ENCODE measurements around the gene TNS1. TPM values are rescaled to one million over a fixed set of nuclear protein-coding genes. Genes with fewer than 3 reads are reported as not detected.

The TNS1 gene
- polyA plus RNA-seq, 1 donor from 2014 or later, result not detected

DNA sequence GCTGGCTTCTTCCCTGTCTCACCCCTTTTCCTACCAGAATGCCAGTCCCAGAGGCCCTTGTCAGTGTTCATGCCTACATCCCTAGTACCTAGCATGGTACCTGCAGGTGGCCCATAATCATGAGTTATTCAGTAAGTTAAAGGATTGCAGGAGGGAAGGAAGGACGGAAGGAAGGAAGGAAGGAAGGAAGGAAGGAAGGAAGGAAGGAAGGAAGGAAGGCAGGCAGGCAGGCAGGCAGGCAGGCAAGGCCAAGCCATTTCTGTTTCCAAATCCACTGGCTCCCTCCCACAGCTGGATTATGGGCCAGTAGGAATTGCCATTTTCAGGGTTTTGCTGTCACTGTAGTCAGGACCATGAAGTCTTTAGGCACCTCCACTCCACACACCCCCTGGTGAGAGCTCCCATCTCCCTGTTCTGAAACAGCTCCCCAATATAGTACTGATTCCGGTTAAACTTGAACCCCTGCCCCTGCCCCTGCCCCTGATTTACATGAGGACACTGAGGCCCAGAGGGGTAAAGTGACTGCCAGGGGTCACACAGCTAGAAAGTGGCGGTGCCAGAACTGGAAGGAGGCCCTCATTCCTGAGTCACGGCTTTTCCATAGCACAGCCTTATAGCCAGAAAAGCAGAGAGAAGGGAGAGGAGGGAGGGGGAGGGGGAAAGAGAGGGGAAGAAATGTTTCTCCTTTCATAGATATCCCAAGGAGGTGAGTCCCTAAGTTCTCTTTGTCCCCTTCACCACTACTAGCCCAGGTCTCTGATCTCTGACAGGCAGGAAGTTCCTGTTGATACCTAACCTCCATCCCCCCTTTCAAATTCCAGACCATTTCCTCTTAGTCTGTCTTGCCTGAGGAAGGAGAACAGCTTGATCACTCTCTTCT, 12.2 kb upstream of the TNS1 start:
- Mint-ChIP-seq H3K27me3 (peaks cover 20% of the 10 kb centered on the region), H3K4me1 (peaks cover 2 to 9% (median 4%) of the 10 kb centered on the region in 3 donors), H3K36me3 (no peaks in the 10 kb centered on the region), H3K27ac (no peak overlapping the region), H3K9me3 (no peaks in the 10 kb centered on the region), H3K4me3 (peak overlapping the region in 1 of 4 donors; percentile 52)

DNA sequence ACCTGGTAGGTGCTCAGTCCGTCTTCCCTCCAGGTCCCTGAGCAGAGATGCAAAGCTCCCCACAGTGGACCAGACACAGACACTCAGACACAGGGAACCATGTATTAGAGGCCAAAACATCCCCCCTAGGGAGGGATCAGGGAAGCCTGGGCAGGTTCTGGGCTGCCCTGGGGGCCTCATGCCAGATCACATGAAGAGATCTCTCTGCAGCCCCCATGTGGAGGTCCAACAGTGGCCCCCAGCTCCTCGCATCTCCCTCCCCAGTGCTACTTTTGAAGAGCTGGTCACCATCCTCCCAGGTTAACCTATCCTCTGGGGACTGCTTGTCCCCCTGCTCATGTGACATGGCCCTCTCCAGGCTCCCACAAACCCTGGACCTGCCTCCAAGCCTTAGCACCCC, 10.5 kb upstream of the TNS1 start:
- Mint-ChIP-seq H3K4me3 (no peak overlapping the region), H3K27me3 (peaks cover 32% of the 10 kb centered on the region)

DNA sequence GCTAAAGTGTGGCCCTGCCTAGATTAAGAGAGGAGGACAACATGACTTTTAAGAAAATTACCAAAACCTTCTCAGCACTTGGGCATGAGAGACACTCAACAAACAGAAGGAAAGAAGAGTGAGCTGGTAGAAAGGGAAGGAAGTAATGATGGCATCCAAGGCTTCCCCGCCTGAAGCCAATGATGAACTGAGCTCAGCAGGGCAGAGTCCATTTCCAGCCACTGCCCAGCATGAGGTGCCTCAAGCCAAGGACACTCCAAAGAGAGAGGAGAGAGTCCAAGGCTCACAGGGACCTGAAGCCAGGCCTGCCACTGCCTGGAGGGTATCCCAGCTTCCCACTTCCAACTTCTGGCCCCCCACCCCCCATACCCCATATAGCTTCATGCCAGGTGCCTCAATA, 9.5 kb upstream of the TNS1 start:
- no peak overlapping the region for H3K4me3 Mint-ChIP-seq
- H3K27ac Mint-ChIP-seq, result no peak overlapping the region
- H3K4me1 Mint-ChIP-seq, result peaks cover 0 to 4% (median 1%) of the 10 kb centered on the region in 3 donors
- no peaks in the 10 kb centered on the region for H3K36me3 Mint-ChIP-seq
- H3K27me3 Mint-ChIP-seq, result peaks cover 32% of the 10 kb centered on the region
- H3K9me3 Mint-ChIP-seq, result no peaks in the 10 kb centered on the region

More for the DNA sequence above, 10.5 kb upstream of the TNS1 start:
- Mint-ChIP-seq H3K4me1 (peaks cover 0 to 6% (median 4%) of the 10 kb centered on the region in 3 donors), H3K9me3 (no peaks in the 10 kb centered on the region), H3K27ac (no peak overlapping the region), H3K36me3 (no peaks in the 10 kb centered on the region)

DNA sequence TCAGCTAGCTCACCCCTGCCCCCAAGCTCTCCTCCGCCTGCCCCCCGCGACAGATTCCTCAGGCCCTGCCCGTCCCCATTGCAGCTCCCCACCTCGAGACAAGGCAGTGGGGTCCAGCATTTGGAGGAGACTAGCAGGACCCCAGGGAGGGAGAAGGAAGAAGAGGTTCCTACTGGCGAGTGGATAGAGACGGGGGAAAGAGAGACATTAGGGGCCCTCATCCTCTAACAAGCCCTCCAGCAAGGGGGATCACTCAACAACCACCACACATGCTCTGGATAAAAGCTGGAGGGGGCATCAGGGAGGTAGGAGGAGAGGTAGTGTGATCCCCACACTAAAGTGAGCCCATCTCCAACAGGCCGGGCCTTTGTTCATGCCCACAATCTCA, 8.9 kb upstream of the TNS1 start:
- H3K4me3 Mint-ChIP-seq, result no peak overlapping the region
- H3K4me1 Mint-ChIP-seq, result peaks cover 0 to 4% (median 0%) of the 10 kb centered on the region in 3 donors

DNA sequence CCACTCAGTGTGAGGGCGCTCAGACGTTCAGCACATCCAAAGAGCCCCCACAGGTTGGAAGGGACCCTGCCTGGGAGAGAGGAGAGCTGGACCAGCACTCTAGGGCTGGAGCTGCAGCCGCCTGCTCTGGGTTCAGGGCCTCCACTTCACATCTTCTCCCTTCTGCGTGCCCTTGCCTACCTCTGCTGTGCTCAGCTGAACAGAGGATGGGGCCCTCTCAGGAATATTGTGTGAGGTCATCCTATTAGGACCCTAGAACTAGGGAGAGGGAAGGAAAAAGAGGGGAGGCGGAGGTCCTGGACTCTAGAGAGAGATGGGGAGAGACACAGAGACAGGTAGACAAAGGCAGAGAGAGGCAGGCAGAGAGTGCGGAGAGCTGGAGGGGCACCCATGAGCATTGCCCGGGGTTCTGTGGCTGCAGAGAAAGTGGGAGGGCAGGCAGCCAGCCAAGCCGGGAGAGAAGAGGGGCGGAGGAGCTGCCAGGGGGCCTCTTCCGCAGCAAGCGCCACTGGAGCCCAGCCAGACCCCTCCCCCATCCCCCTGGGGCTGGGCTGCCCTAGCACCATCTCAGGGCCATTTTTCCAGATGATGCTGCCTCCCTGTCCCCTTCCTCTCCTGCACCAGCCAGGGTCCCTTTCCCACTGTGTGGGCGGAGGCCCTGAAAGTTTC, 8.3 kb upstream of the TNS1 start:
- H3K4me3 Mint-ChIP-seq, result peak overlapping the region in 3 of 4 donors; percentile 9 to 85 (median 44)
- H3K27ac Mint-ChIP-seq, result no peak overlapping the region
- H3K27me3 Mint-ChIP-seq, result peaks cover 34% of the 10 kb centered on the region

More for the DNA sequence above, 8.9 kb upstream of the TNS1 start:
- Mint-ChIP-seq H3K27ac (no peak overlapping the region), H3K36me3 (no peaks in the 10 kb centered on the region), H3K9me3 (no peaks in the 10 kb centered on the region), H3K27me3 (peaks cover 32% of the 10 kb centered on the region)

DNA sequence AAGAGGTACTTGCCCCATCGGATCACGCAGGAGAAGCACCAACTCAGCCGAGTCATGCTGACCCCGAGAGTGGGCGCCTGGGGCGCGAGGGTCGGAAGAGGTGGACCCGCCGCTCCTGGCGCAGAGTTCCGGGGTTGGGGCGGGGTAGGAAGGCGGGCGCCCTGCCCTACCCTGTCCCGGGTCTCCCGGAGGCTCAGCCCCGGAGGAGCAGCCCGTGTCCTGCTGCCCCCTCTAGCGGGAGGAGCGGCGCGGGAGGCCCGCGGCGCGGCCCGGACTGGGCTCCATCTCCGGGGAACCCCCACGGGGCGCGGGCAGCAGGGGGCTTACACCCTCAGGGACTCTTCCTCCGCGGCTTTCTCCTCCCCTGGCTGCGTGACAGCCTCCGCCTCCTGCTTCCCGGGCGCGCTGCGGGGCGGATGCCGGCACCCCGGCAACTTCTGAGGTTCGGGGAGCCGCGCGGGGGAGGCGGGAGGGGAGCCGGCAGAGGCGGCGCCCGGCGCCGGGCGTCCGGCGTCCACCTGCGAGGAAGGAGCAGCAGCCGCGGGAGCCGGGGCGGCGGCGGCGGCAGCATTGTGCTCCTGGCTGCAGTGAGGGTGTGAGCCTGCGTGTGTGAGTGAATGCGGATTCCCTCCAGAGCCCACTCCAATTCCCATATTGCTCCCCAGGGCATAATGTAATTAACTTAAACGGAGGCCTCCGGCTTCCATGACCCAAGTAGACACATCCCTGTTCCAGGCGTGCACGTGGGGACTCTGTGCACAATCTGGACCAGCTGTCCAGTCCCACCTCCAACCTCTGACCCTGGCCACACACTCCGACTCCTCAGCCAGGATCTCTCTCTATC, 7.6 kb upstream of the TNS1 start:
- H3K27ac Mint-ChIP-seq, result no peak overlapping the region
- peaks cover 34% of the 10 kb centered on the region for H3K27me3 Mint-ChIP-seq
- H3K4me1 Mint-ChIP-seq, result peaks cover 0 to 4% (median 0%) of the 10 kb centered on the region in 3 donors

More for the DNA sequence above, 8.3 kb upstream of the TNS1 start:
- Mint-ChIP-seq H3K4me1 (peaks cover 0 to 4% (median 0%) of the 10 kb centered on the region in 3 donors), H3K36me3 (no peaks in the 10 kb centered on the region), H3K9me3 (no peaks in the 10 kb centered on the region)

DNA sequence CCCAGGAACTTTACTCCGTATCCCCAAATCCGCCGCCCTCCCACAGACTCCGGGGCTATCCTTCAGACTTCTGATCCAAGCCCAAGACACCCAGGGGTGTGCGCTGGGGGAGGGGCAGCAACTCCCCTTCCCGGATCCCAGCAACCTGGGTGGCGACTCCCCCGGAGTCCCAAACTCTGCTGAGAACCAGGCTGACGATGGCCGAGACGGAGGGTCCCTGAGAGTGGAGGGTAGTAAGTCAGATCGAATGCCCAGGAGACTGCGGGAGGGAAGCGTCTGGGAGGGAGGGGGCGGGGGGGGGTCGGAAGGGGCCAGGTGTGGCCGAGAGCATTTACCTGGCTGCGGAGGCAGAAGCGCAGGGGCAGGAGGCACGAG, 7.0 kb upstream of the TNS1 start:
- peaks cover 0 to 4% (median 0%) of the 10 kb centered on the region in 3 donors for H3K4me1 Mint-ChIP-seq
- peaks cover 34% of the 10 kb centered on the region for H3K27me3 Mint-ChIP-seq
- H3K36me3 Mint-ChIP-seq, result no peaks in the 10 kb centered on the region
- H3K9me3 Mint-ChIP-seq, result no peaks in the 10 kb centered on the region
- no peak overlapping the region for H3K27ac Mint-ChIP-seq
- H3K4me3 Mint-ChIP-seq, result peak overlapping the region in 3 of 4 donors; percentile 9 to 25 (median 23)

More for the DNA sequence above, 7.6 kb upstream of the TNS1 start:
- H3K36me3 Mint-ChIP-seq, result no peaks in the 10 kb centered on the region
- peak overlapping the region in 3 of 4 donors; percentile 9 to 85 (median 44) for H3K4me3 Mint-ChIP-seq
- no peaks in the 10 kb centered on the region for H3K9me3 Mint-ChIP-seq

DNA sequence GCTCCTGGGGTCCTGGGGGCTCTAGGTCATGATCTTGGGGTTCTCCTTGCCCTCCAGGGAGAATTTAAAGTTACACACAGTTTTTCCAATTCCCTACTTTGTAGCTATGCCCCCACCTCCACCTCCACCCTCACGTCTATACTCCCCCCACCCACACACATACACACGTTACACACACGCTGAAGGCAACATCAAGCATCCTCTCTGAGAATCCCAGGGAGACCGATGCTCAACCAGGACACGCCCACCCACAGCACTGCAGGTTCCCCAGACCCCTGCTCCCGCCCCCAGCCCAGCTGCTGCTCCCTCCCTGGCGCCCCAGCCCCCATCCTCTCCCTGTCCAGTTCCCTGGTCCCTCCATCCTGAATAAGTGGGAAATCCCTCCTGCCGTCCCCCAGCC, 6.4 kb upstream of the TNS1 start:
- H3K27ac Mint-ChIP-seq, result no peak overlapping the region
- H3K4me1 Mint-ChIP-seq, result peaks cover 0 to 4% (median 0%) of the 10 kb centered on the region in 3 donors
- H3K27me3 Mint-ChIP-seq, result peaks cover 33% of the 10 kb centered on the region

DNA sequence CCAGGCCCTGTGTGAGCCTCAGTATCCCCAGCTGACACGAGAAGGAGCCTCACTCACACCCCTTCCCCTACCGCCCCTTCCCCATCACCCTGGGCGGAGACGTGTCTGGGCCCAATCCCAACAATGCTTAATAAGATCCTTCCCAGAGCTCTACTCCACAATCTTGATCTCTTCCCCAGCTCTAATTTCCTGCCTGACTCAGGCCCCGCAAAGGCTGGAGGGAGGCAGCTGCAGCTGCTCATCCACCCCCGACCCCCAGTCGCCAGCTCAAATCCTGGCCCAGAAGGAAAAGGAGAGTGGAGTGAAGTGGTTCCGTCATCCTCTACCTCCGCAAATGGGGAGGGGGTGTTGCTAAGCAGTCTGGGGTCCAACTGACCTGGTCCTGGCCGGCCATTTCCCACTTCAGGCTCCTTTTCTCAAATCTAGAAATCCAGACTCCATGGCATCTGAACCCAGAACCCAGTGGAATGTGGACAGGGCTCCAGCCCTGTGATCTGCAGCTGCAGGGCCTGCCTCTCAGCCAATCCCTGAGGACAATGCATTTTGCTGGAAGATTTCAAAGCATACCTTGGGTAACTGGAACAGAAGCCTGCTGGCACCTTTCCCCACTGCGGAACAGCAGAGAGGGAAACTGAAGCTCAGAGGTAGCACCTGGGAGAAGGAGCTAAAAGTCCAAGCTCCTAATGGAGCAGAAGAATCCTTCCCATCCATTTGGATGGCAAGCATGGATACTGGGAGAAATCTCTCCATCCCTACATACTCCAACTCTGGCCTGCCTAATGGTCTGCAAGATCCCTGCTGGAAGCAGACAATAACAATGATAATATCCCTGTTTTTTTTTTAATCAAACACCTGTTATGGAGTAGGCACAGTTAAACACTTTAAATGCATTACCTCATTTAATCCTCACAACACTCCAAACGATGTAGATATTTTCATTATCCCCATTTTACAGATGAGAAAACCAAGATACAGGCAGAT, 5.6 kb upstream of the TNS1 start:
- no peaks in the 10 kb centered on the region for H3K9me3 Mint-ChIP-seq
- no peaks in the 10 kb centered on the region for H3K36me3 Mint-ChIP-seq
- no peak overlapping the region for H3K27ac Mint-ChIP-seq
- peaks cover 35% of the 10 kb centered on the region for H3K27me3 Mint-ChIP-seq
- peaks cover 0 to 4% (median under 1%) of the 10 kb centered on the region in 3 donors for H3K4me1 Mint-ChIP-seq
- H3K4me3 Mint-ChIP-seq, result no peak overlapping the region

More for the DNA sequence above, 6.4 kb upstream of the TNS1 start:
- H3K4me3 Mint-ChIP-seq, result peak overlapping the region in 1 of 4 donors; percentile 78
- H3K9me3 Mint-ChIP-seq, result no peaks in the 10 kb centered on the region
- H3K36me3 Mint-ChIP-seq, result no peaks in the 10 kb centered on the region

DNA sequence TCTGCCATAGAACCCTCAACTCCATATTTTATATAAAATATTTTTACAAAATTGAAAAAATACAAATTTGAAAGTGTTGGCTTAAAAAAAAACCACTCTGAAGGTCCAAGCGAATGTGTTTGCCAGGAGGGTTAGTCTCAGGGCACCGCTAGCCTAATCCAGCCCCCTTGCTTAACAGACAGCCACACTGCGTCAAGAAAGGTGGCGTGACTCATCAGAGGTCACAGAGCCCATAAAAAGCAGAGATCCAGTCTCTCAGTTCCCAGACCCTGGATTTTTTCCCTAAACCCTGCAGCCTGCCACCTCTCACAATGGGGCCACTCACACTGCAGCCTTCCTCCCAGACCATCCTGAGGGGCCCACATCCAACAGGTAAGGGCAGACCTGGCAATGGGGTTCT, 3.9 kb upstream of the TNS1 start:
- H3K4me1 Mint-ChIP-seq, result peaks cover 0 to 1% (median 0%) of the 10 kb centered on the region in 3 donors
- peak overlapping the region in 1 of 3 donors; percentile 58 for H3K27ac Mint-ChIP-seq
- no peak overlapping the region for H3K4me3 Mint-ChIP-seq
- peaks cover 31% of the 10 kb centered on the region for H3K27me3 Mint-ChIP-seq
- no peaks in the 10 kb centered on the region for H3K36me3 Mint-ChIP-seq
- H3K9me3 Mint-ChIP-seq, result no peaks in the 10 kb centered on the region

DNA sequence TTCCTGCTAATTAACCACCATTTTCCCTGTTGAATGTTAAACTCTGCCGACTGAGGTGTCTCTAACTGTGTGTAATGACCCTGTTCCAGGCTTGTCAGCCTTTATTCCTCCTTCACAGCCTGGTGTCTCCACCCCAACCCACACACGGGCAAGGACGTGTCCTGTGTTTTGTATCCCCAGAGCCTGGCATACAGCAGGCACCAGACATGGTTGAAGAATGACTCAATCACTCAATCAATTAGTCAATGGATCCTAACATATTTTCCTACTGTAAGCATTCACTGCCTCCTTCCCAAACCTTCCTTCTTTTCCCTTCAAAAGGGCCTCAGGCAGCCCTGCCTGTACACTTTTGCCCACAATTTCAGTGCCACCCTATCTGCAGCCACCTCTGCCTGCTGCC, 2.7 kb upstream of the TNS1 start:
- H3K27ac Mint-ChIP-seq, result no peak overlapping the region
- H3K9me3 Mint-ChIP-seq, result no peaks in the 10 kb centered on the region
- H3K4me1 Mint-ChIP-seq, result peaks cover 0 to 1% (median 0%) of the 10 kb centered on the region in 3 donors
- H3K4me3 Mint-ChIP-seq, result no peak overlapping the region
- H3K36me3 Mint-ChIP-seq, result peaks cover 3% of the 10 kb centered on the region
- peaks cover 30% of the 10 kb centered on the region for H3K27me3 Mint-ChIP-seq

DNA sequence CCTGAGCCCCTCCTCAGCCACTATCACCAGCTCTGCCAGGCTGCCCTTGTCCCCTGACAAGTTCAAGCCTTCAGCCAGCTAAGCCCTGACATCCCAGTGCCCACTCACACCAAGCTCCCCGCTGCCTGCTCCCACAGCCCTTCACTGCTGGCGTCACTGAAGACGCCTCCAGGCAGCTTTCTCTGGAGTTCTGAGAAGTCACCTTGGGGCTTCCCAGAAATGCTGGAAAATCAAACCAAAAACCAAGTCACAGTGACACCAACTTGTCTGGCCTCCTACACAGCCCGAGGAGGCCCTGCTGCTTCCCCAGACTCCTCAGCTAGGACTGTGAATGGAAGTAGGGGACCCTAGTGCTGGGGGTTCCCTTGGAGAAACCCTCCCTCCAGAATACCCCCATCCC, 2.2 kb upstream of the TNS1 start:
- Mint-ChIP-seq H3K4me3 (no peak overlapping the region), H3K27me3 (peaks cover 30% of the 10 kb centered on the region), H3K27ac (no peak overlapping the region), H3K9me3 (no peaks in the 10 kb centered on the region), H3K4me1 (peaks cover 0 to 1% (median 0%) of the 10 kb centered on the region in 3 donors), H3K36me3 (peaks cover 3% of the 10 kb centered on the region)

DNA sequence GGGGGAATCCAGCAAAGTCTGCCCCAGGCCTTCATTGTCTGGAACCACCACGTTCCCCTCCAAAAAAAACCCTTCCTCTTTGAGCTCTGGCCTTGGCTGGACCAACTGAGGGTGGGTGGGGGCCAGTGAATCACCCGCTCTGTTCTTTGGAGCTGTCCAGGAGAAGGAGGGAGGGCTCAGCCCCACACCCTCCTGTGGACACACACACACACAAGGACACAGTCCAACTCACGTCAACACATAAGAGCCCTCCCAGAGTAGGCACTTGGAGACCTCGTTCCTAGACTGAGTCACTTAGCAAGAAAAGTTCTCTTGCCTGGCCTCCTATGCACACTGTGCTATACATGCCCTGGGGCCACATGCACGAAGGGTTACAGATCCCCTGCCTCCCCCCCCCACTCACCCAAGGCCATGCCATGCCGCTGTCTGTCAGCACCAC, 1.2 kb upstream of the TNS1 start:
- Mint-ChIP-seq H3K4me3 (no peak overlapping the region), H3K27me3 (peaks cover 23% of the 10 kb centered on the region), H3K9me3 (no peaks in the 10 kb centered on the region), H3K27ac (no peak overlapping the region), H3K36me3 (peaks cover 3% of the 10 kb centered on the region), H3K4me1 (peaks cover 0 to 1% (median 0%) of the 10 kb centered on the region in 3 donors)
